Naive B cell (primary cell): ENCODE data around the gene RHOJ. TPM values are rescaled to one million over a fixed set of nuclear protein-coding genes. Genes with fewer than 3 reads are reported as not detected.

Source experiments
- ATAC-seq, 2 donors: fragments of 150-1000 bp; cut with Tn5 transposase; 2 replicates each; pipeline ENCODE4 v1.10.0; 2021; ENCODE audit warnings: low read depth in 2 of 2, mild to moderate bottlenecking in 2 of 2, moderate library complexity in 2 of 2
- DNase-seq: peaks from one replicate; pipeline ENCODE4 v3.0.0; 2022
- H3K27ac Mint-ChIP-seq, 6 donors: one replicate each; pipeline ENCODE4 v1.8.0; 2020 to 2022; ENCODE audit warnings: mild to moderate bottlenecking in 6 of 6, mixed read lengths in 6 of 6, moderate library complexity in 5 of 6, inconsistent platforms in 2 of 6
- H3K27me3 Mint-ChIP-seq, 3 donors: one replicate each; pipeline ENCODE4 v1.8.0; 2021 to 2022; ENCODE audit warnings: mixed read lengths in 3 of 3, mild to moderate bottlenecking in 1 of 3
- H3K36me3 Mint-ChIP-seq, 2 donors: one replicate each; pipeline ENCODE4 v1.8.0; 2020 to 2022; ENCODE audit warnings: mixed read lengths in 2 of 2, inconsistent platforms in 1 of 2, mild to moderate bottlenecking in 1 of 2
- H3K4me1 Mint-ChIP-seq, 3 donors: one replicate each; pipeline ENCODE4 v1.8.0; 2020 to 2022; ENCODE audit warnings: mixed read lengths in 3 of 3, inconsistent platforms in 1 of 3, mild to moderate bottlenecking in 1 of 3, moderate library complexity in 1 of 3
- H3K4me3 Mint-ChIP-seq, 8 donors: one replicate each; pipeline ENCODE4 v1.8.0; 2020 to 2022; ENCODE audit warnings: mild to moderate bottlenecking in 8 of 8, mixed read lengths in 8 of 8, moderate library complexity in 8 of 8, inconsistent platforms in 2 of 8
- H3K9me3 Mint-ChIP-seq, 7 donors: one replicate each; pipeline ENCODE4 v1.8.0; 2020 to 2022; ENCODE audit warnings: mixed read lengths in 7 of 7, mild to moderate bottlenecking in 5 of 7, inconsistent platforms in 2 of 7, moderate library complexity in 1 of 7
- polyA plus RNA-seq, 6 donors: library from polyadenylated mRNA; unstranded; fragments of 300-500 nt; fragmentation: Illumina TruSeq; gene quantifications; one replicate each; pipeline ENCODE4 v1.2.3, GENCODE V29; 2021; ENCODE audit warnings: low read depth in 6 of 6

RHOJ gene
- polyA plus RNA-seq, 6 donors from 2014 or later: not detected

- H3K4me1 Mint-ChIP-seq: no peaks in the 10 kb centered on the region
- H3K9me3 Mint-ChIP-seq: peaks cover 0 to 5% (median 0%) of the 10 kb centered on the region in 7 donors
- H3K36me3 Mint-ChIP-seq: no peaks in the 10 kb centered on the region
- DNase-seq: no peak
- H3K27ac Mint-ChIP-seq: no peak overlapping the region
- ATAC-seq: no peak
- peaks cover 0 to 18% (median 6%) of the 10 kb centered on the region in 3 donors for H3K27me3 Mint-ChIP-seq
- H3K4me3 Mint-ChIP-seq: no peak overlapping the region
Observed at GRCh38 chr14:63214417-63215196, 10.4 kb downstream of the RHOJ start.

- Mint-ChIP-seq H3K4me3 (no peak overlapping the region), H3K9me3 (peaks cover 0 to 12% (median 0%) of the 10 kb centered on the region in 7 donors), H3K27ac (no peak overlapping the region), H3K36me3 (no peaks in the 10 kb centered on the region), H3K4me1 (no peaks in the 10 kb centered on the region), H3K27me3 (peaks cover 0 to 9% (median 0%) of the 10 kb centered on the region in 3 donors)
- DNase-seq: no peak
- ATAC-seq: no peak
Observed at GRCh38 chr14:63220526-63220925, 16.3 kb downstream of the RHOJ start.

DNA sequence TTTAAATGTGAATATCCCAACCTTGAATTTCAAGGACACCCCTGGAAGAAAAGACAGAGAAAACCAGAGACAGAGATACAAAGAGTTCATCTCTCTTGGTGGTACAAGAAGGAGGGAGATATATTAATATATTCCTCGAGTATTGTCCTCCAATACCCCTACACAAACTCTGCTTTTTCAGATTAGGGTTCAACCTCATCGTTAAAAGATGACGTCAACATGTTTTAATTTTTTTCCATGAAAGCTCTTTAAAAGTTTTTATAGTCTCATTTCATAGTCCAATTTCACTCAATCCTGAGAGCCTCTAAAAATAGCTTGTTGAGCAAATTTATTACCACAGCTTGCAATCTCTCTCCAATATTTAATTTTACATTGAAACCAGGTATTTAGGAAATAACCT, 19.4 kb downstream of the RHOJ start:
- no peak for DNase-seq
- Mint-ChIP-seq H3K36me3 (no peaks in the 10 kb centered on the region), H3K4me1 (no peaks in the 10 kb centered on the region), H3K27ac (no peak overlapping the region), H3K27me3 (peaks cover 0 to 5% (median 0%) of the 10 kb centered on the region in 3 donors), H3K9me3 (peaks cover 0 to 12% (median 0%) of the 10 kb centered on the region in 7 donors), H3K4me3 (no peak overlapping the region)
- no peak for ATAC-seq

- Mint-ChIP-seq H3K27ac (no peak overlapping the region), H3K9me3 (peaks cover 0 to 16% (median 0%) of the 10 kb centered on the region in 7 donors), H3K36me3 (no peaks in the 10 kb centered on the region), H3K27me3 (peaks cover 0 to 4% (median 0%) of the 10 kb centered on the region in 3 donors), H3K4me3 (no peak overlapping the region), H3K4me1 (no peaks in the 10 kb centered on the region)
- DNase-seq (no peak), ATAC-seq (no peak)
Observed at GRCh38 chr14:63224196-63224595, 20.0 kb downstream of the RHOJ start.

DNA sequence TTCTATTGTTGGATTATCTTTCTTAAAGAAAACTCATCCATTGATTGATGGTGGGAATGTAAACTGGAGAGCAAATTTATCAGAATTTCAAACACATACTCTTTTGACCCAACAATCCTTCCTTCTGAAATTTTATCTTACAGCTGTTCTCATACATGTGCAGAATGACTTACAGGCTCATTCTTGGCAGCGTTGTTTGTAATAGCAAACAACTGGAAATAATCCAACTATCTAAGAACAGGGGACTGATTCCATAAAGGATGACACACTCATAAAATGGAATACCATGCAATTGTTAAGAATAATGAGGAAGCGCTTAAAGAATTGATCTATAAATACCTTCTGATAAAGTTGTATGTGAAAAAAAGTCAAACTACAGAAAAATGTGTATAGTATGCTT, 24.0 kb downstream of the RHOJ start:
- no peaks in the 10 kb centered on the region for H3K36me3 Mint-ChIP-seq
- no peak overlapping the region for H3K27ac Mint-ChIP-seq
- ATAC-seq (no peak), DNase-seq (no peak)
- peaks cover 0 to 17% (median 0%) of the 10 kb centered on the region in 7 donors for H3K9me3 Mint-ChIP-seq
- H3K4me1 Mint-ChIP-seq: no peaks in the 10 kb centered on the region
- H3K4me3 Mint-ChIP-seq: no peak overlapping the region
- peaks cover 2 to 7% (median 6%) of the 10 kb centered on the region in 3 donors for H3K27me3 Mint-ChIP-seq

DNA sequence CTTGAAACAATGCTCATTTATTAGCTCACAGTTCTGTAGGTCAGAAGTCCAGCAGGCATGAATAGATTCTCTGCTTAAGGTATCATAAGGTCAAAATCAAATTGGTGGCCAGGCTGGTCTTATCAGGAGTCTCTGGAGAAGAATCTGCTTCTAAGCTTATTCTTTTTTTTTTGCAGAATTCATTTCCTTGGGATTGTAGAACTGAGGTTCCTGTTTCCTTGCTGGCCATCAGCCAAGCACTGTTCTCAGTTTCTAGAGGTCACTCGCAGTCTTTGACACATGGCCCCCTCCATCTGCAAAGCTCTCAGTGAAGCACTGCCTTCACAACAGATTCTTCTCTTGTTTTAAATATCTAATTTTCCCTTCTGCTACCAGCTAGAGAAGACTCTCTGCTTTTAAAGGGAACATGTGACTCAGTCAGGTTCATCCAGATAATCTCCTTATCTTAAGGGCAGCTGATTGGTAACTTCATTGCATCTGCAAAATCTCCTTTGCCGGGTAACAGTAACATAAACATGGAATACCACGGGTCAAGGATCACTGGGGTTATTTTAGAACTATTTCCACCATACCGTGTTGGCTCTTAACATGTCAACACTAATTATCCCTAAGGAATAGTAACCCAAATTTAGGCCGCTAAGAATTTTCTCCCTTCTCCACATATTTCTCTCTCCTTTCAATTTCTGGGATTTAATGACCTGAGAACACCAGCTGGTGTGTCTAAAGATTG, 25.3 kb downstream of the RHOJ start:
- H3K27ac Mint-ChIP-seq: no peak overlapping the region
- H3K4me3 Mint-ChIP-seq: no peak overlapping the region
- H3K27me3 Mint-ChIP-seq: peaks cover 0 to 19% (median 14%) of the 10 kb centered on the region in 3 donors
- no peak for ATAC-seq
- DNase-seq: no peak
- peaks cover 0 to 14% (median 2%) of the 10 kb centered on the region in 7 donors for H3K9me3 Mint-ChIP-seq
- no peaks in the 10 kb centered on the region for H3K36me3 Mint-ChIP-seq
- no peaks in the 10 kb centered on the region for H3K4me1 Mint-ChIP-seq

- no peak overlapping the region for H3K4me3 Mint-ChIP-seq
- peaks cover 0 to 14% (median 2%) of the 10 kb centered on the region in 7 donors for H3K9me3 Mint-ChIP-seq
- DNase-seq: no peak
- no peaks in the 10 kb centered on the region for H3K36me3 Mint-ChIP-seq
- no peak overlapping the region for H3K27ac Mint-ChIP-seq
- H3K27me3 Mint-ChIP-seq: peaks cover 12 to 19% (median 14%) of the 10 kb centered on the region in 3 donors
- H3K4me1 Mint-ChIP-seq: no peaks in the 10 kb centered on the region
- ATAC-seq: no peak
Observed at GRCh38 chr14:63231766-63232165, 27.5 kb downstream of the RHOJ start.

- Mint-ChIP-seq H3K4me3 (no peak overlapping the region), H3K27me3 (peaks cover 12 to 25% (median 16%) of the 10 kb centered on the region in 3 donors), H3K36me3 (no peaks in the 10 kb centered on the region), H3K27ac (no peak overlapping the region), H3K9me3 (peaks cover 0 to 2% (median 0%) of the 10 kb centered on the region in 7 donors), H3K4me1 (no peaks in the 10 kb centered on the region)
- ATAC-seq (no peak), DNase-seq (no peak)
Observed at GRCh38 chr14:63237791-63238190, 33.5 kb downstream of the RHOJ start.

- DNase-seq: no peak
Observed at GRCh38 chr14:63240221-63240620, 36.0 kb downstream of the RHOJ start.

DNA sequence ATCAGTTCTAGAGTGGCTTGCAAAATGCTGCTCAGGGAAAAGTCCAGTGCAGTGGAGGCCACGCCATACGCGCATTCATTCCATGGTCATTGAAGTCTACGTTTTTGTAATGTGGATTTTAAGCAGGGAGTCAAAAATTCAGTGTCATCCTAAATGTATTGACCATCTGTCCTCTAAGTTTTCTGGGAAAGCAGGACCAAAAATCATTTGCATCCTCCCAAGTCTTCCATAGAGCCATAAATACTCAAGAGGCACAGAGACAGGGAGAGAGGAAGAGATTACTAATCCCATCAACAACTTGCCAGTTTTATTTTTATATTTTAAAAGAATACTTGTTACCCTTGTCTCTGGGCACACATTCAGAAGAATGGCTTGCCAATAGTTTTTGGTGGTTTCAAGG, 36.9 kb downstream of the RHOJ start:
- no peak overlapping the region for H3K27ac Mint-ChIP-seq
- ATAC-seq: no peak
- no peaks in the 10 kb centered on the region for H3K4me1 Mint-ChIP-seq
- no peak overlapping the region for H3K4me3 Mint-ChIP-seq
- H3K36me3 Mint-ChIP-seq: no peaks in the 10 kb centered on the region
- no peaks in the 10 kb centered on the region for H3K9me3 Mint-ChIP-seq
- peaks cover 0 to 21% (median 8%) of the 10 kb centered on the region in 3 donors for H3K27me3 Mint-ChIP-seq
- DNase-seq: no peak

More at GRCh38 chr14:63240221-63240620, 36.0 kb downstream of the RHOJ start:
- no peak overlapping the region for H3K4me3 Mint-ChIP-seq
- no peak overlapping the region for H3K27ac Mint-ChIP-seq
- no peaks in the 10 kb centered on the region for H3K4me1 Mint-ChIP-seq
- no peaks in the 10 kb centered on the region for H3K9me3 Mint-ChIP-seq
- peaks cover 0 to 25% (median 8%) of the 10 kb centered on the region in 3 donors for H3K27me3 Mint-ChIP-seq
- ATAC-seq: no peak
- H3K36me3 Mint-ChIP-seq: no peaks in the 10 kb centered on the region

DNA sequence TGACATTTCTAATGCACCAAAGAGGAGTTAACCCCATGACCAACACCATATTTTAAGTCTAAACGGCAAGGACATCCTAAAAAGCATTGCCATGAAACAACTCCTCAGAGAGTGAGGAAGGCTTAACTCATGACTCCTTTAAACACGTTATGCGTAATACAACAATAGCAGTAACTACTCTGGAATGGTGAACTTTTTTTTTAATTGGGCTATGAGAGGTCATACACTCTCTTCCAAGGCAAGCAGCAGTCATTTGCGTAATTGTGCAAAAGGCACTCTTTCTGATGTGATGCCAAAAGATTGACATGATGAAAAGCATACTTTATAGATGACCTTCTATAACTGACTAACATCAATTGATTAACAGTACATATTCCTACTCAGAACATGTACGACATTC, 39.4 kb downstream of the RHOJ start:
- no peaks in the 10 kb centered on the region for H3K36me3 Mint-ChIP-seq
- no peak for ATAC-seq
- H3K27me3 Mint-ChIP-seq: peaks cover 0 to 8% (median 7%) of the 10 kb centered on the region in 3 donors
- H3K9me3 Mint-ChIP-seq: peaks cover 0 to 14% (median 3%) of the 10 kb centered on the region in 7 donors
- no peak for DNase-seq
- no peaks in the 10 kb centered on the region for H3K4me1 Mint-ChIP-seq
- no peak overlapping the region for H3K4me3 Mint-ChIP-seq
- no peak overlapping the region for H3K27ac Mint-ChIP-seq

DNA sequence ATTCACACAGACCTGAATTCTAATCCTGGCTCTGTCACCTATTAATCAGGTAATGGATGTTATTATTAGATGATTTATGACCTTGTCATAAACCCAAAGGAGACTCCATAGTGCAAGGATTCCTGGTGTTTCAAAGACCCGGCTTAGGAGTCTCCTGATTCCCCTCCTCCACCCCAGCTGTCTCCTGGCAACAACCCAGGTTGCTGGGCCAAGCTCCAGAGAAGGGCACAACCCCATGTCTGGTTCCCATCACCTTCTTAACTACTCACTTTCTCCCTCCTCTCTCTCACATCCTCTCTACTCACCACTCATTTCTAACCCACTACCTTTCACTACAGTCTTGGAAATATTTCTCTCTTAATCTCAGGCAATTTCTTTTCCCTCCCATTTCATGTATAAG, 41.6 kb downstream of the RHOJ start:
- DNase-seq (no peak), ATAC-seq (no peak)
- Mint-ChIP-seq H3K4me3 (no peak overlapping the region), H3K36me3 (no peaks in the 10 kb centered on the region), H3K27ac (no peak overlapping the region), H3K4me1 (no peaks in the 10 kb centered on the region), H3K27me3 (peaks cover 5 to 12% (median 8%) of the 10 kb centered on the region in 3 donors), H3K9me3 (peaks cover 0 to 16% (median 3%) of the 10 kb centered on the region in 7 donors)

DNA sequence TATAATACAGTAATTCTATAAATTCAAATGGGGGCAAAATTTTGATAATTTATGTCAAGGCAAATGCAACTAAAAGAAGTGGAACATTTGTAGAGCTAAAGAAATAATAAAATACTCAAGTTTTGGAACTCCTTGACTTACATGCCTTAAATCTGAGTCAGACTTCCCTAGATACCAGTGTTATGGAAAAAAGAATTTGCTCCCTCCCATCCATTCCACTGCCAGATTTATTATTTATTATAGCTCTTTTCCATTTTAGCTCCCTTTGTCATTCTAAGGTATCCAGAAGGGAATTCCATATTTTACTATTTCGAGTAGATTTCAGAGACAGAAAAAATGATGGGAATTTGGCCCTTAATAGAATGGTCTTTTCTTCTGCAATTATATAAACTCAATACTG, 44.0 kb downstream of the RHOJ start:
- no peak for ATAC-seq
- peaks cover 0 to 16% (median 3%) of the 10 kb centered on the region in 7 donors for H3K9me3 Mint-ChIP-seq

DNA sequence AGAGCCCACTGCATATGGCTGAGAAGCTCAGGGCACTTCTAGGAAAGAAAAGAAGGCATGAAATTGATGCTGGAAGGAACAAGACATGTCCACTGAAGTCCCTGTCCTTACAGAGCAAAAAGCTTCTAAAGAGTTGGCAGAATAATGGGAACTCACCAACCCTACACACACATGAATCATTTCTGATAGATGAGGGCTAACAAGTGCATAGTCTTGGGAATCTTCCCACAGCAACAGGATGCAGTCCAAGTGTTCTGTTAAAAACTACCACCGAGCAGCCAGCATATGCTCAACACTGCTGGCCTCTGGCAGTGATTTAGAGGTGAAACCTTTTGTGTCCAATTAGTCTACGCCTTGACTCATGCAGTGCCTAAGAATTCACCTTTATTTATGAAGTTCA, 44.8 kb downstream of the RHOJ start:
- no peak for ATAC-seq
- Mint-ChIP-seq H3K4me1 (no peaks in the 10 kb centered on the region), H3K4me3 (no peak overlapping the region), H3K36me3 (no peaks in the 10 kb centered on the region), H3K9me3 (peaks cover 0 to 16% (median 3%) of the 10 kb centered on the region in 7 donors), H3K27me3 (peaks cover 0 to 14% (median 8%) of the 10 kb centered on the region in 3 donors), H3K27ac (no peak overlapping the region)
- no peak for DNase-seq

More for the DNA sequence above, 44.0 kb downstream of the RHOJ start:
- Mint-ChIP-seq H3K27ac (no peak overlapping the region), H3K4me1 (no peaks in the 10 kb centered on the region), H3K4me3 (no peak overlapping the region), H3K27me3 (peaks cover 5 to 12% (median 8%) of the 10 kb centered on the region in 3 donors), H3K36me3 (no peaks in the 10 kb centered on the region)
- no peak for DNase-seq
